HEK293 (cell line): ENCODE measurements around the gene LAMP1.

Experiments
- CTCF ChIA-PET: fragments of 350-600 bp; formaldehyde crosslinking; extraction: SDS; loops from one replicate; lab custom pipeline; 2021; ENCODE audit warnings: antibody characterized with exemption; lab: Yijun Ruan, JAX
- POLR2A ChIA-PET: fragments of 300-600 bp; formaldehyde crosslinking; extraction: SDS; loops from one replicate; lab custom pipeline; 2020; ENCODE audit warnings: antibody characterized with exemption, inconsistent platforms; lab: Yijun Ruan, JAX
- H3K27ac ChIP-seq: fragments of 200-500 bp; sonication (Bioruptor generic); 2 replicates; pipeline ENCODE4 v1.5.1; 2014; ENCODE audit warnings: low read depth, low read length, control low read depth, inconsistent platforms; ENCODE audit errors: extremely low read depth
- H3K36me3 ChIP-seq, 2 experiments: fragments of 200-500 bp in 1 of 2; sonication (Bioruptor generic) in 1 of 2; 1 replicate in 1 of 2; 2 replicates in 1 of 2; pipeline ENCODE4 v1.5.1; 2014 to 2017; ENCODE audit warnings: inconsistent platforms in 2 of 2, low read length in 2 of 2; ENCODE audit not compliant: control insufficient read depth in 2 of 2, insufficient read depth in 1 of 2
- H3K4me1 ChIP-seq: fragments of 200-500 bp; sonication (Bioruptor generic); 2 replicates; pipeline ENCODE4 v1.5.1; 2014; ENCODE audit warnings: mild to moderate bottlenecking, low read length, inconsistent platforms; ENCODE audit not compliant: control insufficient read depth, insufficient read depth
- H3K4me3 ChIP-seq: 2 replicates; pipeline ENCODE4 v1.5.1; 2011; ENCODE audit warnings: low read depth, mild to moderate bottlenecking, control low read depth, low read length, moderate library complexity
- H3K9me3 ChIP-seq: fragments of 200-500 bp; sonication (Bioruptor generic); 2 replicates; pipeline ENCODE4 v1.5.1; 2014; ENCODE audit warnings: low read depth, low read length, inconsistent platforms; ENCODE audit not compliant: control insufficient read depth, insufficient read depth
- GLI2 ChIP-seq: fragments of 450-650 bp; formaldehyde crosslinking; IDR thresholded peaks from 2 replicates; pipeline ENCODE4; 2017; ENCODE audit warnings: missing biosample characterization, missing genetic modification characterization, low read depth, borderline replicate concordance
- GLIS1 ChIP-seq: fragments of 450-650 bp; formaldehyde crosslinking; IDR thresholded peaks from 2 replicates; pipeline ENCODE4 v1.5.1; 2016; ENCODE audit warnings: missing biosample characterization, missing genetic modification characterization
- KLF8 ChIP-seq: fragments of 450-650 bp; formaldehyde crosslinking; IDR thresholded peaks from 2 replicates; pipeline ENCODE4 v1.5.1; 2016; ENCODE audit warnings: missing biosample characterization, missing genetic modification characterization
- MEIS1 ChIP-seq: sonication (generic); formaldehyde crosslinking; IDR thresholded peaks from 2 replicates; pipeline ENCODE4 v1.8.1; 2022; ENCODE audit warnings: missing genetic modification reagents, mild to moderate bottlenecking, borderline replicate concordance
- REPIN1 ChIP-seq: fragments of 450-650 bp; formaldehyde crosslinking; IDR thresholded peaks from 2 replicates; pipeline ENCODE4 v1.5.1; 2017; ENCODE audit warnings: missing biosample characterization, missing genetic modification characterization, low read depth
- ZBTB17 ChIP-seq: fragments of 450-650 bp; formaldehyde crosslinking; IDR thresholded peaks from 2 replicates; pipeline ENCODE4 v1.5.1; 2016; ENCODE audit warnings: missing biosample characterization, missing genetic modification characterization
- ZBTB8A ChIP-seq: fragments of 450-650 bp; formaldehyde crosslinking; IDR thresholded peaks from 2 replicates; pipeline ENCODE4 v1.5.1; 2016; ENCODE audit warnings: missing biosample characterization, missing genetic modification characterization
- ZNF184 ChIP-seq: fragments of 450-650 bp; IDR thresholded peaks from 2 replicates; pipeline ENCODE4 v1.5.1; 2018; ENCODE audit warnings: missing biosample characterization, mild to moderate bottlenecking, missing genetic modification characterization
- ZNF2 ChIP-seq: fragments of 450-650 bp; formaldehyde crosslinking; IDR thresholded peaks from 2 replicates; pipeline ENCODE4 v1.5.1; 2016; ENCODE audit warnings: missing biosample characterization, missing genetic modification characterization
- ZNF324 ChIP-seq: fragments of 450-650 bp; formaldehyde crosslinking; IDR thresholded peaks from 2 replicates; pipeline ENCODE4 v1.5.1; 2016; ENCODE audit warnings: missing biosample characterization, missing genetic modification characterization
- ZNF354C ChIP-seq: fragments of 450-650 bp; formaldehyde crosslinking; IDR thresholded peaks from 2 replicates; pipeline ENCODE4 v1.5.1; 2016; ENCODE audit warnings: missing biosample characterization, missing genetic modification characterization, low read depth, borderline replicate concordance
- ZNF37A ChIP-seq: fragments of 450-650 bp; IDR thresholded peaks from 2 replicates; pipeline ENCODE4 v1.5.1; 2018; ENCODE audit warnings: missing biosample characterization, missing genetic modification characterization
- ZNF391 ChIP-seq: fragments of 450-650 bp; formaldehyde crosslinking; IDR thresholded peaks from 2 replicates; pipeline ENCODE4 v1.5.1; 2016; ENCODE audit warnings: low read depth, missing biosample characterization, missing genetic modification characterization, borderline replicate concordance
- ZNF426 ChIP-seq: fragments of 450-650 bp; formaldehyde crosslinking; IDR thresholded peaks from 2 replicates; pipeline ENCODE4 v1.5.1; 2017; ENCODE audit warnings: missing biosample characterization, missing genetic modification characterization, mild to moderate bottlenecking, inconsistent platforms, moderate library complexity
- ZNF548 ChIP-seq: fragments of 450-650 bp; formaldehyde crosslinking; IDR thresholded peaks from 2 replicates; pipeline ENCODE4 v1.5.1; 2016; ENCODE audit warnings: missing biosample characterization, missing genetic modification characterization
- ZNF560 ChIP-seq: fragments of 450-650 bp; formaldehyde crosslinking; IDR thresholded peaks from 2 replicates; pipeline ENCODE4 v1.5.1; 2017; ENCODE audit warnings: missing biosample characterization, missing genetic modification characterization, borderline replicate concordance
- ZNF596 ChIP-seq: fragments of 450-650 bp; IDR thresholded peaks from 2 replicates; pipeline ENCODE4 v1.5.0; 2018; ENCODE audit warnings: missing biosample characterization, mild to moderate bottlenecking, missing genetic modification characterization, moderate library complexity
- ZNF76 ChIP-seq: fragments of 450-650 bp; formaldehyde crosslinking; IDR thresholded peaks from 2 replicates; pipeline ENCODE4; 2016; ENCODE audit warnings: low read depth, missing biosample characterization, missing genetic modification characterization, borderline replicate concordance
- TF ChIP-seq, protein P1 (sequence below): fragments of 450-650 bp; IDR thresholded peaks from 2 replicates; pipeline ENCODE4 v1.5.1; 2018; ENCODE audit warnings: missing biosample characterization, missing genetic modification characterization

Gene LAMP1

DNA sequence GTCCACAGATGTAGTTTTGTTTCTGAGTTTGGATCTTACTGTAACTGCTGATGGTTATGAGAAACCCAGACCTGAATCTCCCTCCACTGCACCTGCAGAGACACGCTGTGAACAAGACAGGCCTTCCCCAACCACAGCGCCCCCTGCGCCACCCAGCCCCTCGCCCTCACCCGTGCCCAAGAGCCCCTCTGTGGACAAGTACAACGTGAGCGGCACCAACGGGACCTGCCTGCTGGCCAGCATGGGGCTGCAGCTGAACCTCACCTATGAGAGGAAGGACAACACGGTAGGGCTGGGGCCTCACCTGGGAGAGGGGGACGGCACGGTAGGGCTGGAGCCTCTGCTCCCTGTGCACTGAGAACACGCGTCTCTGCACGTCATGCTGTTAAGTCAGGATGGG, 22.3 kb downstream of the LAMP1 start:
- no peaks in the 10 kb centered on the region for H3K4me1 ChIP-seq
- ChIA-PET CTCF (interaction anchor here (0.6 kb wide), 1 partner anchor 339 kb away, joined by 3 read pairs; the partner anchor contains the start of gene ATP4B), POLR2A (no interaction called here)
- H3K4me3 ChIP-seq, result no peak overlapping the region
- TF ChIP-seq ZNF184 (no peak), ZNF596 (tag by site-specific recombination) (no peak)
- peaks cover 0 to 55% of the 10 kb centered on the region in 2 experiments; a peak in 1 of 3 replicates for H3K36me3 ChIP-seq
- H3K27ac ChIP-seq, result no peak overlapping the region
- H3K9me3 ChIP-seq, result no peaks in the 10 kb centered on the region

DNA sequence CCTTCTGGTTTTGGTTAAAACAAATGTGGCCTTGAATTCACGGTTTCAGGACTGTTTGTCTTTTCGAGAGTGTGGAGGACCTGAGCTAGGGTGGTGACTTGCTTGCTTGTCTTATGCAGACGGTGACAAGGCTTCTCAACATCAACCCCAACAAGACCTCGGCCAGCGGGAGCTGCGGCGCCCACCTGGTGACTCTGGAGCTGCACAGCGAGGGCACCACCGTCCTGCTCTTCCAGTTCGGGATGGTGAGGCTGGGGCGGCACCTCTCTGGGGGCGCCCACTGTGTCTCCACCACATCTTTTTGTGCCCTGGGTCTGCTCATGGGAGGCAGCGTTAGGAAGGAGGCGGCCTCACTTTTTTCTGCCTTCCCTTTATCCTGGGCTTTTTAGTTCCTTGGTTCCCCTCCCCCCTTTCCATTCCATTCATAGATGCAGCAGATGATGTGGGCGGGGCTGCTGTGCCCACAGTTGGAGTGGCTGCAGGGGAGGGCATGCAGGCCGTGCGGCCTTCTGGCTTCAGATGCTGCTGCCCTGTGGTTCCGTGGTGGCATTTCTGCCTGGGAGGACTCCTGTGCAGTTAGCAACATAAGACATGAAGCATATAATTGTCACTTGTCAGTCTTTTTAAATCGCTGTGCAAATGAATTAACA, 23.3 kb downstream of the LAMP1 start:
- no peak overlapping the region for H3K4me3 ChIP-seq
- ChIA-PET CTCF (interaction anchor here (0.6 kb wide), 1 partner anchor 338 kb away, joined by 3 read pairs; the partner anchor contains the start of gene ATP4B), POLR2A (interaction anchor here (0.6 kb wide), 1 partner anchor 45 kb away, joined by 5 read pairs; no protein-coding TSS in a partner anchor)
- H3K36me3 ChIP-seq, result peaks cover 0 to 61% of the 10 kb centered on the region in 2 experiments; a peak in 1 of 3 replicates
- no peaks in the 10 kb centered on the region for H3K4me1 ChIP-seq
- no peak overlapping the region for H3K27ac ChIP-seq
- TF ChIP-seq, protein P1, sequence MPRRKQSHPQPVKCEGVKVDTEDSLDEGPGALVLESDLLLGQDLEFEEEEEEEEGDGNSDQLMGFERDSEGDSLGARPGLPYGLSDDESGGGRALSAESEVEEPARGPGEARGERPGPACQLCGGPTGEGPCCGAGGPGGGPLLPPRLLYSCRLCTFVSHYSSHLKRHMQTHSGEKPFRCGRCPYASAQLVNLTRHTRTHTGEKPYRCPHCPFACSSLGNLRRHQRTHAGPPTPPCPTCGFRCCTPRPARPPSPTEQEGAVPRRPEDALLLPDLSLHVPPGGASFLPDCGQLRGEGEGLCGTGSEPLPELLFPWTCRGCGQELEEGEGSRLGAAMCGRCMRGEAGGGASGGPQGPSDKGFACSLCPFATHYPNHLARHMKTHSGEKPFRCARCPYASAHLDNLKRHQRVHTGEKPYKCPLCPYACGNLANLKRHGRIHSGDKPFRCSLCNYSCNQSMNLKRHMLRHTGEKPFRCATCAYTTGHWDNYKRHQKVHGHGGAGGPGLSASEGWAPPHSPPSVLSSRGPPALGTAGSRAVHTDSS (tag by site-specific recombination), result no peak
- H3K9me3 ChIP-seq, result no peaks in the 10 kb centered on the region

DNA sequence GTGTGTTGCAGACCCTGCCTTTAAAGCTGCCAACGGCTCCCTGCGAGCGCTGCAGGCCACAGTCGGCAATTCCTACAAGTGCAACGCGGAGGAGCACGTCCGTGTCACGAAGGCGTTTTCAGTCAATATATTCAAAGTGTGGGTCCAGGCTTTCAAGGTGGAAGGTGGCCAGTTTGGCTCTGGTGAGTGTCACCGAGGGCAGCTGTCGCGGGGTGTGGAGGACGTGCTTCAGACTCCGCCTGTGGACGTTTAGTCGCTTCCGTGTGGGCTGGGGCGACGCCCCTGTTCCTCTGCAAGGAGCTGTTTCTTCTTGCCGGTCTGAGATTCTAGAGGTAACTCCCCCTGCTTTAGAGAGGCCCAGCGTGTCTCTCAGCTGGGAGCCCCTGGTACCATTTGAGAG, 24.5 kb downstream of the LAMP1 start:
- POLR2A ChIA-PET, result interaction anchor here (0.7 kb wide), 1 partner anchor 98 kb away, joined by 3 read pairs; no protein-coding TSS in a partner anchor
- H3K4me3 ChIP-seq, result no peak overlapping the region
- CTCF ChIA-PET, result no interaction called here
- no peak overlapping the region for H3K27ac ChIP-seq
- H3K9me3 ChIP-seq, result no peaks in the 10 kb centered on the region
- H3K36me3 ChIP-seq, result peaks cover 0 to 66% of the 10 kb centered on the region in 2 experiments; a peak in 1 of 3 replicates
- TF ChIP-seq ZBTB17 (tag by site-specific recombination) (no peak), MEIS1 (CRISPR knock-in tag) (no peak), ZNF76 (tag by site-specific recombination) (no peak), GLI2 (tag by site-specific recombination) (no peak), ZNF560 (tag by site-specific recombination) (no peak), ZNF2 (tag by site-specific recombination) (no peak), ZNF354C (tag by site-specific recombination) (no peak), ZNF37A (tag by site-specific recombination) (no peak), ZNF324 (tag by site-specific recombination) (no peak), GLIS1 (no peak), REPIN1 (tag by site-specific recombination) (no peak), ZNF548 (tag by site-specific recombination) (no peak), KLF8 (tag by site-specific recombination) (no peak), ZNF426 (tag by site-specific recombination) (no peak), ZBTB8A (tag by site-specific recombination) (no peak), ZNF391 (no peak)
- no peaks in the 10 kb centered on the region for H3K4me1 ChIP-seq
